Osteocyte (in vitro differentiated cells): ENCODE measurements around the gene FOXK1. TPM values are rescaled to one million over a fixed set of nuclear protein-coding genes. Genes with fewer than 3 reads are reported as not detected.

Experiments used
- DNase-seq: peaks from one replicate; pipeline ENCODE4 v3.0.0; 2021; ENCODE audit warnings: mixed read lengths; ENCODE audit not compliant: unreplicated experiment; ENCODE audit errors: extremely low spot score
- H3K27ac Mint-ChIP-seq: one replicate; pipeline ENCODE4 v1.8.0; 2021; ENCODE audit warnings: mild to moderate bottlenecking, mixed read lengths; ENCODE audit not compliant: unreplicated experiment
- H3K27me3 Mint-ChIP-seq: one replicate; pipeline ENCODE4 v1.8.0; 2021; ENCODE audit warnings: mixed read lengths; ENCODE audit not compliant: unreplicated experiment
- H3K36me3 Mint-ChIP-seq: one replicate; pipeline ENCODE4 v1.8.0; 2021; ENCODE audit warnings: mixed read lengths; ENCODE audit not compliant: unreplicated experiment
- H3K4me1 Mint-ChIP-seq: one replicate; pipeline ENCODE4 v1.8.0; 2021; ENCODE audit warnings: mixed read lengths; ENCODE audit not compliant: unreplicated experiment
- H3K4me3 Mint-ChIP-seq: one replicate; pipeline ENCODE4 v1.8.0; 2021; ENCODE audit warnings: mild to moderate bottlenecking, moderate library complexity, mixed read lengths; ENCODE audit not compliant: unreplicated experiment
- H3K9me3 Mint-ChIP-seq: one replicate; pipeline ENCODE4 v1.8.0; 2021; ENCODE audit warnings: mixed read lengths; ENCODE audit not compliant: unreplicated experiment
- total RNA-seq: library from RNA; stranded (reverse); gene quantifications from 2 replicates; pipeline ENCODE4 v1.2.1, GENCODE V29; 2021
- TF ChIP-seq, protein P1 (sequence below): fragments of 200-600 bp; sonication (generic); IDR thresholded peaks from 2 replicates; pipeline ENCODE4 v1.5.0; 2021; ENCODE audit warnings: antibody characterized with exemption, mild to moderate bottlenecking, moderate library complexity

The FOXK1 gene
- total RNA-seq, 1 donor from 2014 or later = 56.2 TPM

DNA sequence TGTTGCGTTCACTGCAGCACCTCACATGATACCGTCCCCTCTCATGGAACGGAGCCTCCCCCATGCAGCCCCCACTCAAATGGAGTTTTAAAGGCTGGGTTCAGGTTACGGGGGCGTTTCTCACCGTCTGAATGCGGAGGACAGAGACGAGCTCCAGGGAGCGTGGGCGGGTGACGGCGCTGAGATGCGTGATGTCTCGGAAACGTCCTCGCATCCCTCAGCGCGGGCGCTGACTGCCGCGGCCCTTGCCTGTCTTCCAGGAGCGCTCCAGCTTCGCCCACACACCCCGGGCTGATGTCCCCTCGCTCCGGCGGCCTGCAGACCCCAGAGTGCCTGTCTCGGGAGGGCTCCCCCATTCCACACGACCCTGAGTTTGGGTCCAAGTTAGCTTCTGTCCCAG, 76.7 kb downstream of the FOXK1 start:
- DNase-seq = no peak
- Mint-ChIP-seq H3K27me3 (no peaks in the 10 kb centered on the region), H3K4me1 (no peaks in the 10 kb centered on the region), H3K4me3 (no peak overlapping the region), H3K27ac (no peak overlapping the region), H3K36me3 (peaks cover 31% of the 10 kb centered on the region), H3K9me3 (no peaks in the 10 kb centered on the region)
- TF ChIP-seq, protein P1, sequence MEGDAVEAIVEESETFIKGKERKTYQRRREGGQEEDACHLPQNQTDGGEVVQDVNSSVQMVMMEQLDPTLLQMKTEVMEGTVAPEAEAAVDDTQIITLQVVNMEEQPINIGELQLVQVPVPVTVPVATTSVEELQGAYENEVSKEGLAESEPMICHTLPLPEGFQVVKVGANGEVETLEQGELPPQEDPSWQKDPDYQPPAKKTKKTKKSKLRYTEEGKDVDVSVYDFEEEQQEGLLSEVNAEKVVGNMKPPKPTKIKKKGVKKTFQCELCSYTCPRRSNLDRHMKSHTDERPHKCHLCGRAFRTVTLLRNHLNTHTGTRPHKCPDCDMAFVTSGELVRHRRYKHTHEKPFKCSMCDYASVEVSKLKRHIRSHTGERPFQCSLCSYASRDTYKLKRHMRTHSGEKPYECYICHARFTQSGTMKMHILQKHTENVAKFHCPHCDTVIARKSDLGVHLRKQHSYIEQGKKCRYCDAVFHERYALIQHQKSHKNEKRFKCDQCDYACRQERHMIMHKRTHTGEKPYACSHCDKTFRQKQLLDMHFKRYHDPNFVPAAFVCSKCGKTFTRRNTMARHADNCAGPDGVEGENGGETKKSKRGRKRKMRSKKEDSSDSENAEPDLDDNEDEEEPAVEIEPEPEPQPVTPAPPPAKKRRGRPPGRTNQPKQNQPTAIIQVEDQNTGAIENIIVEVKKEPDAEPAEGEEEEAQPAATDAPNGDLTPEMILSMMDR = no peak

DNA sequence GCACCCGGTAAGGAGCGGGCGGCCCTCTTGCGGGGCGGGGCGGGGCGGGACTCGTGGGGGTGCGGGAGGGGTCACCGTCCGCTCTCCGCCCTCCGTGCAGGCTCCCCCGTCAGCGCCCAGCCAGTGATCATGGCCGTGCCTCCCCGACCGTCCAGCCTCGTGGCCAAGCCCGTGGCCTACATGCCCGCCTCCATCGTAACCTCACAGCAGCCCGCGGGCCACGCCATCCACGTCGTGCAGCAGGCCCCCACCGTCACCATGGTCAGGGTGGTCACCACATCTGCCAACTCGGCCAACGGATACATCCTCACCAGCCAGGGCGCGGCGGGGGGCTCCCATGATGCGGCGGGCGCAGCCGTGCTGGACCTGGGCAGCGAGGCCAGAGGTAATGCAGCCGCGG, 77.1 kb downstream of the FOXK1 start:
- peaks cover 31% of the 10 kb centered on the region for H3K36me3 Mint-ChIP-seq
- no peaks in the 10 kb centered on the region for H3K27me3 Mint-ChIP-seq
- no peaks in the 10 kb centered on the region for H3K9me3 Mint-ChIP-seq
- no peak overlapping the region for H3K27ac Mint-ChIP-seq
- DNase-seq = no peak
- no peak overlapping the region for H3K4me3 Mint-ChIP-seq
- TF ChIP-seq, protein P1 = no peak
- H3K4me1 Mint-ChIP-seq = no peaks in the 10 kb centered on the region

DNA sequence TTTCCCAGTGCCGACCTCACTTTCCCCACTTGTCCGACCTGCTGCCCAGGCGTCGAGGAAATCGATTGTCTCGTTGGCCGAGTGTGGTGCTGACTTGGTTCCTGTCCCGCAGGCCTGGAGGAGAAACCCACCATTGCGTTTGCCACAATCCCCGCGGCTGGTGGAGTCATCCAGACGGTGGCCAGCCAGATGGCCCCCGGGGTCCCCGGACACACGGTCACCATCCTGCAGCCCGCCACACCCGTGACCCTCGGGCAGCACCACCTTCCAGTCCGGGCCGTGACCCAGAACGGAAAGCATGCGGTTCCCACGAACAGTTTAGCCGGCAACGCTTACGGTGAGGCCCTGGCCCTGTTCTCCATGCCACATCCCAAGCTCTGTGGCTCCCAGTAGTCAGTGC, 78.9 kb downstream of the FOXK1 start:
- Mint-ChIP-seq H3K36me3 (peaks cover 26% of the 10 kb centered on the region), H3K9me3 (no peaks in the 10 kb centered on the region), H3K27me3 (no peaks in the 10 kb centered on the region), H3K4me3 (no peak overlapping the region), H3K4me1 (no peaks in the 10 kb centered on the region), H3K27ac (no peak overlapping the region)
- TF ChIP-seq, protein P1 = no peak
- DNase-seq = no peak

DNA sequence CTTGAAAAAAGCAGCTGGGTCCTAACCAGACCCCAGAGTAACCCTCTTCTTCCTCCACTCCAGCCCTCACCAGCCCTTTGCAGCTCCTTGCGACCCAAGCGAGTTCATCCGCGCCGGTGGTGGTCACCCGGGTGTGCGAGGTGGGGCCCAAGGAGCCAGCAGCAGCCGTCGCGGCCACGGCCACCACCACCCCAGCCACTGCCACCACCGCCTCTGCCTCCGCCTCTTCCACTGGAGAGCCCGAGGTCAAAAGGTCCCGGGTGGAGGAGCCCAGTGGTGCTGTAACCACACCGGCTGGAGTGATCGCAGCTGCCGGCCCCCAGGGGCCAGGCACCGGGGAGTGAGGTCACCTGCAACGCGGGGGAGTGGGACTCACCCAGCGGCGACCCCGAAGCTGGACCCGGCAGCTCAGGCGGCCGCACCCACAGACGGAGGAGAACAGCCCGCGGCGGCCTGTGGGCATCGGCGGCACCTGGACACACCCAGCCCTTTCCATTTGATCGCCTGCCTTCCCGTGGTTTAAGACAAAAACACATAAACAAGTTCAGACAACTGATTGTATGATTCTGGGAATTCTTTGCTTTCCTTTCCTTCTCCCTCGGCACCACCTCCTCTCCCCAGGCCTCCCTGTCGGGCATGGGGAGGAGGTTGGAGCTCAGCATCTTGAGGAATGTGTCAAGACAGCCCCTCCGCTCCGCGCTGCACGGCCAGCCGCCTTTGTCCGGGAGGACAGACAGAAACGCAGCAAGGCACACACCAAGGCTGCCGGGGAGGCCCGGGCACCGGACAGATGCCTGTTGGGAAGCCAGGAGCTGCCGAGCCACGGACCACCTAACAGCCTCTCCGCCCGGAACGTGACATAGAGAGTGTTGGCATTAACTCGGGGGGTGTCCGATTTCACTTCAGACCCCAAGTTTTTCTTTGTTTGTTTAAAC, 80.3 kb downstream of the FOXK1 start:
- Mint-ChIP-seq H3K4me1 (no peaks in the 10 kb centered on the region), H3K9me3 (no peaks in the 10 kb centered on the region), H3K36me3 (peaks cover 29% of the 10 kb centered on the region), H3K4me3 (no peak overlapping the region), H3K27me3 (no peaks in the 10 kb centered on the region), H3K27ac (no peak overlapping the region)
- no peak for DNase-seq
- TF ChIP-seq, protein P1 = no peak

DNA sequence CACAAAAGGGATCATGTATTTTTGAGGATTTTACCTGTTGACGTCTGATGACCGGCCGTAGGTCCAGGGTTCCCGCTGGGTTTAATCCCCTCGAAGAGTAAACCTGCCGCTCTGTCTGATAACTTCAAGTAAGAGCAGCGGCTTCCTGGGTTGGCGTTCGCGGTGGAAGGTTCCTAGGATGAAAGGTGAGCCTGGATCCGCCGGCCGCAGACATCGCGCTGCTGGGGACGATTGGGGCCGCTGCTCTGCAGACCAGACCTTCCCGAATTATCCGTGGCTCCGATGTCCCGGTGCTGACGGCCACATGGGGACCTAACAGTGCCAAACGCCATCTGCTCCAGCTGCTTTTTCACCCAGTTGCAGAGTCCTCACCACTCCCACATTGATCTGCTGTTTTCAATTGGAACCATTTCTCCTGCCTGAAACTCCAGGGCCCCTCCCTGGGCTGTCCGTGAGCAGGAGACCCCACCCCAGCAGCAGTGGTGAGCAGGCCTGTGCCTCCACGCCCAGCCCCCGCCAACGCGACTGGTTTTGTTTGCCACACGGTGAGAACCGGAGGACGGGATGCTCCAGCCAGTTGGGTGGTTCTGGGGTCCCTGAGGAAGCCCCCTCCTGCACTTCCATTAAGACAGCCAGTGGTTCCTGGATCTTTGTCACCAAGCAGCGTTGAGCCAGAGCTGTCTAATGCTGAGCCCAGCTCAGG, 81.1 kb downstream of the FOXK1 start:
- DNase-seq = no peak
- H3K4me1 Mint-ChIP-seq = no peaks in the 10 kb centered on the region
- H3K4me3 Mint-ChIP-seq = no peak overlapping the region
- H3K36me3 Mint-ChIP-seq = peaks cover 23% of the 10 kb centered on the region
- TF ChIP-seq, protein P1 = no peak
- no peaks in the 10 kb centered on the region for H3K9me3 Mint-ChIP-seq
- H3K27me3 Mint-ChIP-seq = no peaks in the 10 kb centered on the region
- no peak overlapping the region for H3K27ac Mint-ChIP-seq
